Endothelial cell of umbilical vein (primary cell): ENCODE results near the gene LGALS4. TPM values are rescaled to one million over a fixed set of nuclear protein-coding genes. Genes with fewer than 3 reads are reported as not detected.

ENCODE experiments used
- BruUV-seq: library from RNA; stranded (reverse); fragments of 400-500 nt; replicated peaks from 2 replicates; lab custom pipeline; 2021; lab: Mats Ljungman, UMichigan
- CTCF ChIA-PET: fragments of 300-600, 350-600 bp; sonication (Branson Sonifier 250); formaldehyde crosslinking; loops from one replicate; lab custom pipeline; 2021; ENCODE audit warnings: antibody characterized with exemption, inconsistent platforms; lab: Charles Lee
- POLR2A ChIA-PET: fragments of 300-600, 350-600 bp; sonication (Branson Sonifier 250); formaldehyde crosslinking; loops from one replicate; lab custom pipeline; 2021; ENCODE audit warnings: antibody characterized with exemption, inconsistent platforms; lab: Charles Lee
- DNase-seq: peaks from one replicate; pipeline ENCODE4 v3.0.0-alpha.2; 2011; ENCODE audit warnings: low read depth, low spot score
- FAIRE-seq: peaks from 2 replicates; lab custom pipeline; 2011; peaks lifted over from hg19 to GRCh38; lab: Jason Lieb, UNC
- H2AFZ ChIP-seq: 2 replicates; pipeline ENCODE4 v1.6.0; 2012; ENCODE audit warnings: low read depth, low read length, control low read depth, inconsistent platforms
- H3K27ac ChIP-seq: 2 replicates; pipeline ENCODE4 v1.5.1; 2011; ENCODE audit warnings: low read depth, mild to moderate bottlenecking, control low read depth, low read length, moderate library complexity; ENCODE audit not compliant: insufficient read depth
- H3K27me3 ChIP-seq, 2 experiments: 2 replicates each; pipeline versions ENCODE4 v1.6.0 to v1.6.1; 2011; ENCODE audit warnings: low read length in 2 of 2, mixed read lengths in 1 of 2; ENCODE audit not compliant: control insufficient read depth in 2 of 2, insufficient read depth in 2 of 2
- H3K36me3 ChIP-seq, 2 experiments: 2 replicates in 1 of 2; 3 replicates in 1 of 2; pipeline ENCODE4 v1.5.1; 2011; ENCODE audit warnings: low read length in 2 of 2, mild to moderate bottlenecking in 1 of 2, moderate library complexity in 1 of 2; ENCODE audit not compliant: control insufficient read depth in 2 of 2, insufficient read depth in 2 of 2; ENCODE audit errors: extremely low read depth in 1 of 2
- H3K4me1 ChIP-seq: 3 replicates; pipeline ENCODE4 v1.5.1; 2011; ENCODE audit warnings: mild to moderate bottlenecking, low read length; ENCODE audit not compliant: control insufficient read depth, insufficient read depth; ENCODE audit errors: extremely low read depth
- H3K4me2 ChIP-seq: 2 replicates; pipeline ENCODE4 v1.6.1; 2011; ENCODE audit warnings: low read length, control low read depth, mixed read lengths; ENCODE audit not compliant: insufficient read depth
- H3K4me3 ChIP-seq, 3 experiments: fragments of 200-600 bp in 1 of 3; sonication (generic), shearing (Covaris generic) in 1 of 3; replicated peaks in 1 of 3; 2 replicates each; pipeline ENCODE4 v1.5.1; 2011 to 2016; ENCODE audit warnings: control low read depth in 3 of 3, low read length in 3 of 3, mild to moderate bottlenecking in 2 of 3, inconsistent platforms in 1 of 3, low read depth in 1 of 3, moderate library complexity in 1 of 3; ENCODE audit not compliant: insufficient read depth in 1 of 3
- H3K79me2 ChIP-seq: 2 replicates; pipeline ENCODE4 v1.6.0; 2012; ENCODE audit warnings: low read length, inconsistent platforms; ENCODE audit not compliant: control insufficient read depth, insufficient read depth
- H3K9ac ChIP-seq: replicated peaks from 2 replicates; pipeline ENCODE3; 2011; ENCODE audit warnings: low read length, control low read depth; ENCODE audit not compliant: insufficient read depth; ENCODE audit errors: extremely low read depth
- H3K9me1 ChIP-seq: replicated peaks from 3 replicates; pipeline ENCODE4 v1.6.0; 2011; ENCODE audit warnings: mild to moderate bottlenecking, low read length; ENCODE audit not compliant: control insufficient read depth, insufficient read depth; ENCODE audit errors: extremely low read depth
- H3K9me3 ChIP-seq: replicated peaks from 2 replicates; pipeline ENCODE4 v1.5.1; 2012; ENCODE audit warnings: low read length, inconsistent platforms; ENCODE audit not compliant: control insufficient read depth, insufficient read depth
- H4K20me1 ChIP-seq: replicated peaks from 2 replicates; pipeline ENCODE3; 2011; ENCODE audit warnings: mild to moderate bottlenecking, low read length; ENCODE audit not compliant: control insufficient read depth, insufficient read depth; ENCODE audit errors: extremely low read depth
- CTCF ChIP-seq, 2 donors: IDR thresholded peaks; 1 replicate in 1 of 2; 2 replicates in 1 of 2; pipeline ENCODE4 v1.5.1; 2011; ENCODE audit warnings: low read length in 2 of 2, mild to moderate bottlenecking in 2 of 2, moderate library complexity in 2 of 2, control low read depth in 1 of 2, inconsistent platforms in 1 of 2, low read depth in 1 of 2; ENCODE audit not compliant: insufficient read depth in 1 of 2; ENCODE audit errors: extremely low read depth in 1 of 2
- FOS ChIP-seq: IDR thresholded peaks from 2 replicates; pipeline ENCODE4 v1.6.1; 2011; ENCODE audit warnings: mild to moderate bottlenecking, low read length, moderate library complexity, borderline replicate concordance; ENCODE audit not compliant: insufficient read depth
- GATA2 ChIP-seq: IDR thresholded peaks from 2 replicates; pipeline ENCODE4 v1.7.0; 2011; ENCODE audit warnings: low read depth, mild to moderate bottlenecking, moderate library complexity, mixed read lengths, low read length; ENCODE audit not compliant: insufficient read length, insufficient read depth
- JUN ChIP-seq: IDR thresholded peaks from 2 replicates; pipeline ENCODE4 v1.6.1; 2011; ENCODE audit warnings: borderline replicate concordance, low read depth; ENCODE audit not compliant: insufficient read length, insufficient read depth
- MAX ChIP-seq: IDR thresholded peaks from 2 replicates; pipeline ENCODE4 v1.6.1; 2011; ENCODE audit not compliant: insufficient read depth, insufficient read length
- POLR2A ChIP-seq: IDR thresholded peaks from 2 replicates; pipeline ENCODE4 v1.6.1; 2012; ENCODE audit warnings: low read depth, mild to moderate bottlenecking, control low read depth, low read length
- POLR2AphosphoS5 ChIP-seq: IDR thresholded peaks from 2 replicates; pipeline ENCODE4 v1.6.1; 2012; ENCODE audit warnings: low read depth, mild to moderate bottlenecking, control low read depth, low read length, moderate library complexity; ENCODE audit not compliant: insufficient read depth
- dilution Hi-C: fragments of 300-500 bp; cut with MboI; formaldehyde crosslinking; loops from one replicate; pipeline ENCODE4 v1.15.0; 2019; ENCODE audit warnings: low sequenced_read_pairs; ENCODE audit not compliant: extremely low pct_ligation_motif_present
- intact Hi-C: fragments of 100-400 bp; cut with micrococcal nuclease; formaldehyde crosslinking; loops from one replicate; pipeline ENCODE4 v1.10.0; 2022
- polyA plus RNA-seq, 4 experiments: library from polyadenylated mRNA; depleted of rRNA in 3 of 4; stranded (reverse) in 3 of 4; unstranded in 1 of 4; fragments of >200 nt; gene quantifications; 2 replicates each; pipeline versions ENCODE4 v1.2.1 to v1.2.3, GENCODE V29; 2011 to 2012; ENCODE audit warnings: missing spikeins in 1 of 4
- total RNA-seq: library from RNA; stranded (reverse); gene quantifications from 2 replicates; pipeline ENCODE4 v1.2.3, GENCODE V29; 2021

LGALS4 gene
- total and polyA plus RNA-seq, 2 donors (not counting 3 experiments of a cell fraction or from before 2014, with no cell fraction given), result 0.19 TPM; not detected in 1

GRCh38 chr19:38817081-38817480 lies 4.3 kb upstream of the LGALS4 start:
- H3K4me3 ChIP-seq, result no peak overlapping the region
- H3K9ac ChIP-seq, result no peak overlapping the region
- no TSS peak for BruUV-seq
- no peak overlapping the region for H3K4me2 ChIP-seq
- H3K9me3 ChIP-seq, result no peaks in the 10 kb centered on the region
- dilution Hi-C loops (no loop called here), intact Hi-C loops (no loop called here)
- no peak for FAIRE-seq
- no peaks in the 10 kb centered on the region for H3K79me2 ChIP-seq
- H3K9me1 ChIP-seq, result no peaks in the 10 kb centered on the region
- H3K4me1 ChIP-seq, result no peaks in the 10 kb centered on the region
- no peak for TF ChIP-seq FOS
- TF ChIP-seq POLR2AphosphoS5, result no peak
- TF ChIP-seq CTCF (IDR thresholded peaks at IDR 0.05; ENCODE audit: extremely low read depth in 1 of 2, insufficient read depth in 1 of 2, low read depth in 1 of 2, low read length in 2 of 2), result no peak
- no peak for TF ChIP-seq POLR2A
- TF ChIP-seq JUN, result no peak
- TF ChIP-seq MAX, result no peak
- TF ChIP-seq GATA2, result no peak
- no peak overlapping the region for H3K27ac ChIP-seq
- ChIA-PET CTCF (no interaction called here), POLR2A (no interaction called here)
- H4K20me1 ChIP-seq, result no peaks in the 10 kb centered on the region
- H3K36me3 ChIP-seq, result peaks cover 0 to 13% of the 10 kb centered on the region in 2 experiments
- no peak overlapping the region for H2AFZ ChIP-seq
- H3K27me3 ChIP-seq, result no peaks in the 10 kb centered on the region
- DNase-seq, result no peak
